WTC11 (cell line): Measurements from ENCODE around the gene SLC44A3. TPM values are rescaled to one million over a fixed set of nuclear protein-coding genes. Genes with fewer than 3 reads are reported as not detected.

Source experiments
- ATAC-seq: fragments of 200-7000 bp; cut with Tn5 transposase; 2 replicates; pipeline ENCODE4 v1.10.0; 2021; ENCODE audit warnings: mild to moderate bottlenecking, moderate library complexity
- CTCF ChIA-PET: fragments of 300-600 bp; sonication (Branson Sonifier 250); formaldehyde crosslinking; loops from one replicate; lab custom pipeline; 2021; ENCODE audit warnings: antibody characterized with exemption; lab: Charles Lee
- POLR2A ChIA-PET: fragments of 350-600 bp; sonication (Branson Sonifier 250); formaldehyde crosslinking; loops from one replicate; lab custom pipeline; 2021; ENCODE audit warnings: antibody characterized with exemption; lab: Charles Lee
- DNase-seq: peaks from one replicate; pipeline ENCODE4 v3.0.0; 2021; ENCODE audit warnings: low spot score
- H3K27ac Mint-ChIP-seq: 2 replicates; pipeline ENCODE4 v1.8.0; 2021; ENCODE audit warnings: mixed read lengths
- H3K27me3 Mint-ChIP-seq: 2 replicates; pipeline ENCODE4 v1.8.0; 2021; ENCODE audit warnings: low read depth, mild to moderate bottlenecking, moderate library complexity, mixed read lengths
- H3K36me3 Mint-ChIP-seq: 2 replicates; pipeline ENCODE4 v1.8.0; 2021; ENCODE audit warnings: mixed read lengths
- H3K4me1 Mint-ChIP-seq: 2 replicates; pipeline ENCODE4 v1.8.0; 2022; ENCODE audit warnings: mixed read lengths
- H3K4me3 Mint-ChIP-seq: 2 replicates; pipeline ENCODE4 v1.8.0; 2021; ENCODE audit warnings: mild to moderate bottlenecking, moderate library complexity, mixed read lengths
- H3K9me3 Mint-ChIP-seq: 2 replicates; pipeline ENCODE4 v1.8.0; 2021; ENCODE audit warnings: mixed read lengths
- AFF4 ChIP-seq: sonication (generic); formaldehyde crosslinking; IDR thresholded peaks from 2 replicates; pipeline ENCODE4 v1.8.1; 2023; ENCODE audit warnings: mild to moderate bottlenecking, missing genetic modification reagents, borderline replicate concordance
- AR ChIP-seq: fragments of 250-450 bp; sonication (Bioruptor Pico); IDR thresholded peaks from 2 replicates; pipeline ENCODE4 v1.9.0; 2021; ENCODE audit warnings: mild to moderate bottlenecking
- ATF2 ChIP-seq: sonication (generic); formaldehyde crosslinking; IDR thresholded peaks from 2 replicates; pipeline ENCODE4 v1.8.1; 2022; ENCODE audit warnings: low read depth, missing genetic modification reagents, borderline replicate concordance
- CTCF ChIP-seq: fragments of 200-600 bp; IDR thresholded peaks from 2 replicates; pipeline ENCODE4 v1.8.0; 2022; ENCODE audit warnings: antibody characterized with exemption
- FOXJ3 ChIP-seq: sonication (generic); formaldehyde crosslinking; IDR thresholded peaks from 2 replicates; pipeline ENCODE4 v1.9.0; 2021; ENCODE audit warnings: missing genetic modification reagents, mild to moderate bottlenecking, borderline replicate concordance
- GRHL2 ChIP-seq: fragments of 250-450 bp; sonication (Bioruptor Pico); IDR thresholded peaks from 2 replicates; pipeline ENCODE4 v1.8.0; 2022; ENCODE audit warnings: mild to moderate bottlenecking, moderate library complexity; ENCODE audit not compliant: insufficient replicate concordance, severe bottlenecking
- HMGXB4 ChIP-seq: sonication (generic); formaldehyde crosslinking; IDR thresholded peaks from 2 replicates; pipeline ENCODE4 v1.8.1; 2023; ENCODE audit warnings: mild to moderate bottlenecking, moderate library complexity, missing genetic modification reagents
- MAX ChIP-seq: sonication (generic); formaldehyde crosslinking; IDR thresholded peaks from 2 replicates; pipeline ENCODE4 v1.8.0; 2022; ENCODE audit warnings: mild to moderate bottlenecking, missing genetic modification reagents
- NFYB ChIP-seq: sonication (generic); formaldehyde crosslinking; conservative IDR thresholded peaks from 2 replicates; pipeline ENCODE4 v1.8.0; 2022; ENCODE audit warnings: low read depth, missing genetic modification reagents
- TEAD4 ChIP-seq: sonication (generic); formaldehyde crosslinking; IDR thresholded peaks from 2 replicates; pipeline ENCODE4 v1.8.0; 2022; ENCODE audit warnings: mild to moderate bottlenecking, missing genetic modification reagents
- ZBTB43 ChIP-seq: sonication (generic); formaldehyde crosslinking; IDR thresholded peaks from 2 replicates; pipeline ENCODE4 v1.8.1; 2023; ENCODE audit warnings: mild to moderate bottlenecking, missing genetic modification reagents
- ZMAT4 ChIP-seq: fragments of 250-450 bp; sonication (Bioruptor Pico); IDR thresholded peaks from 2 replicates; pipeline ENCODE4 v1.9.0; 2021; ENCODE audit warnings: mild to moderate bottlenecking
- ZNF121 ChIP-seq: sonication (generic); formaldehyde crosslinking; IDR thresholded peaks from 2 replicates; pipeline ENCODE4 v1.8.0; 2023; ENCODE audit warnings: missing genetic modification reagents
- ZNF138 ChIP-seq: sonication (generic); formaldehyde crosslinking; conservative IDR thresholded peaks from 2 replicates; pipeline ENCODE4 v1.8.1; 2022; ENCODE audit warnings: mild to moderate bottlenecking, moderate library complexity, missing genetic modification reagents
- ZNF512 ChIP-seq: sonication (generic); formaldehyde crosslinking; IDR thresholded peaks from 2 replicates; pipeline ENCODE4 v1.8.1; 2022; ENCODE audit warnings: missing genetic modification reagents, borderline replicate concordance
- ZNF532 ChIP-seq: fragments of 250-450 bp; sonication (Bioruptor Pico); IDR thresholded peaks from 2 replicates; pipeline ENCODE4 v1.9.0; 2021; ENCODE audit warnings: mild to moderate bottlenecking, borderline replicate concordance
- total RNA-seq: library from RNA; stranded (reverse); gene quantifications from 3 replicates; pipeline ENCODE4 v1.2.3, GENCODE V29; 2021

The SLC44A3 gene
- total RNA-seq, 1 experiment from 2014 or later, result 4.7 TPM

- DNase-seq (no peak), ATAC-seq (no peak)
- CTCF ChIA-PET, result interaction anchor here (0.7 to 3.1 kb wide), 3 partner anchors 8 to 1454 kb away, joined by 3 to 13 read pairs (median 5); no protein-coding TSS in a partner anchor
- H3K27ac Mint-ChIP-seq, result no peak overlapping the region
- no peaks in the 10 kb centered on the region for H3K36me3 Mint-ChIP-seq
- no peaks in the 10 kb centered on the region for H3K27me3 Mint-ChIP-seq
- POLR2A ChIA-PET, result no interaction called here
- no peaks in the 10 kb centered on the region for H3K4me1 Mint-ChIP-seq
- no peaks in the 10 kb centered on the region for H3K9me3 Mint-ChIP-seq
- H3K4me3 Mint-ChIP-seq, result no peak overlapping the region
- TF ChIP-seq FOXJ3 (CRISPR knock-in tag) (no peak), GRHL2 (CRISPR knock-in tag) (no peak), ZNF512 (CRISPR knock-in tag) (no peak), MAX (CRISPR knock-in tag) (no peak), HMGXB4 (CRISPR knock-in tag) (no peak), AR (CRISPR knock-in tag) (no peak), ZBTB43 (CRISPR knock-in tag) (no peak), ZNF532 (CRISPR knock-in tag) (no peak), ZNF138 (no peak), ZMAT4 (CRISPR knock-in tag) (no peak), ATF2 (CRISPR knock-in tag) (no peak), NFYB (no peak), CTCF (no peak), AFF4 (CRISPR knock-in tag) (no peak), TEAD4 (no peak), ZNF121 (no peak)
Measured at GRCh38 chr1:94846308-94846707, 26.2 kb downstream of the SLC44A3 start.
